Keratinocyte (primary cell): ENCODE measurements around the gene PLEKHG5.
A peak's percentile ranks its signal among the peaks of the same experiment; 100 is the strongest.

Experiments used
- CTCF ChIP-seq, 3 experiments: IDR thresholded peaks in 1 of 3; conservative IDR thresholded peaks in 1 of 3; optimal IDR thresholded peaks in 1 of 3; 2 replicates in 2 of 3; 3 replicates in 1 of 3; pipeline versions ENCODE3 to v1.5.1; 2011; ENCODE audit warnings: low read length in 3 of 3, mild to moderate bottlenecking in 3 of 3, moderate library complexity in 2 of 3, control low read depth in 1 of 3, inconsistent platforms in 1 of 3; ENCODE audit not compliant: insufficient read depth in 2 of 3; ENCODE audit errors: extremely low read depth in 1 of 3
- EZH2 ChIP-seq: IDR thresholded peaks from one replicate; pipeline ENCODE4 v1.6.1; 2012; ENCODE audit warnings: inconsistent platforms, mild to moderate bottlenecking, low read length, moderate library complexity

- TF ChIP-seq CTCF (optimal IDR thresholded peaks at IDR 0.05 in 1 of 3, IDR thresholded peaks at IDR 0.05 in 1 of 3, conservative IDR thresholded peaks at IDR 0.05 in 1 of 3; ENCODE audit: extremely low read depth in 1 of 3, insufficient read depth in 2 of 3, low read length in 3 of 3) (peak; percentile 83 to 94 (median 89)), EZH2 (no peak)
Measured at GRCh38 chr1:6438047-6438525, 53.4 kb downstream of the PLEKHG5 start.
